Nephron (organoid): Measurements from ENCODE around the gene USP13.

Source experiments
- H3K27ac Mint-ChIP-seq, 3 experiments: 2 replicates each; pipeline ENCODE4 v1.8.0; 2020; ENCODE audit warnings: mixed read lengths in 3 of 3, mild to moderate bottlenecking in 2 of 3, moderate library complexity in 1 of 3
- H3K27me3 Mint-ChIP-seq: 2 replicates; pipeline ENCODE4 v1.8.0; 2021; ENCODE audit warnings: low read depth, mild to moderate bottlenecking, moderate library complexity, mixed read lengths
- H3K36me3 Mint-ChIP-seq: 2 replicates; pipeline ENCODE4 v1.8.0; 2020; ENCODE audit warnings: low read depth, mixed read lengths
- H3K4me1 Mint-ChIP-seq: 2 replicates; pipeline ENCODE4 v1.8.0; 2020; ENCODE audit warnings: mixed read lengths
- H3K4me3 Mint-ChIP-seq, 3 experiments: 2 replicates each; pipeline ENCODE4 v1.8.0; 2020; ENCODE audit warnings: mild to moderate bottlenecking in 3 of 3, mixed read lengths in 3 of 3, moderate library complexity in 2 of 3
- H3K9me3 Mint-ChIP-seq: 2 replicates; pipeline ENCODE4 v1.8.0; 2020; ENCODE audit warnings: mixed read lengths
- TF ChIP-seq, protein P1 (sequence below), 3 experiments: fragments of 200-600 bp; sonication (generic); IDR thresholded peaks; one replicate each; pipeline ENCODE4 v1.5.0; 2021; ENCODE audit warnings: antibody characterized with exemption in 3 of 3; ENCODE audit not compliant: unreplicated experiment in 3 of 3

USP13 gene

GRCh38 chr3:179716811-179717210 lies 64.0 kb downstream of the USP13 start:
- Mint-ChIP-seq H3K9me3 (no peaks in the 10 kb centered on the region), H3K4me3 (no peak overlapping the region), H3K36me3 (peaks cover 28% of the 10 kb centered on the region), H3K27me3 (peaks cover 3% of the 10 kb centered on the region), H3K4me1 (peaks cover 17% of the 10 kb centered on the region), H3K27ac (peak overlapping the region; percentile 16 to 71 (median 63))
- TF ChIP-seq, protein P1, sequence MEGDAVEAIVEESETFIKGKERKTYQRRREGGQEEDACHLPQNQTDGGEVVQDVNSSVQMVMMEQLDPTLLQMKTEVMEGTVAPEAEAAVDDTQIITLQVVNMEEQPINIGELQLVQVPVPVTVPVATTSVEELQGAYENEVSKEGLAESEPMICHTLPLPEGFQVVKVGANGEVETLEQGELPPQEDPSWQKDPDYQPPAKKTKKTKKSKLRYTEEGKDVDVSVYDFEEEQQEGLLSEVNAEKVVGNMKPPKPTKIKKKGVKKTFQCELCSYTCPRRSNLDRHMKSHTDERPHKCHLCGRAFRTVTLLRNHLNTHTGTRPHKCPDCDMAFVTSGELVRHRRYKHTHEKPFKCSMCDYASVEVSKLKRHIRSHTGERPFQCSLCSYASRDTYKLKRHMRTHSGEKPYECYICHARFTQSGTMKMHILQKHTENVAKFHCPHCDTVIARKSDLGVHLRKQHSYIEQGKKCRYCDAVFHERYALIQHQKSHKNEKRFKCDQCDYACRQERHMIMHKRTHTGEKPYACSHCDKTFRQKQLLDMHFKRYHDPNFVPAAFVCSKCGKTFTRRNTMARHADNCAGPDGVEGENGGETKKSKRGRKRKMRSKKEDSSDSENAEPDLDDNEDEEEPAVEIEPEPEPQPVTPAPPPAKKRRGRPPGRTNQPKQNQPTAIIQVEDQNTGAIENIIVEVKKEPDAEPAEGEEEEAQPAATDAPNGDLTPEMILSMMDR (IDR thresholded peaks at IDR 0.05; ENCODE audit: unreplicated experiment in 3 of 3): no peak

DNA sequence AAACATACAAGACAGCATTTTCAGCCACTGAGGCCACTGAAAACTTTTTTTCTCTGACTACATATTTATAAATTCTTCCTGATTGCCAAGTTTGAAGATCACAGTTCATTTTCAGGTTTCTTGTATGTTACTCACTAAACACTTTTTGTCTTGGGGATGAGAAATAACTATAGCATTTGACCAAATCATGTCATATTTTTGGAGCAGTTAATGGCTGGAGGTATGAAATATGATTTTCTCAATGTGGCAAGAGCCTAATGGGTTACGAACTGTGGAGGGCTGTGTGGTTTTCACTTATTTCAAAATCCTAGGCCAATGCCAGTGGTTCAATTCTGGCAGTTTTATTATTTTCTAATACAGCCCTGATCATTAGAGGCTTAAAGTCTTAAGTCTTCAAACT lies 64.4 kb downstream of the USP13 start:
- peaks cover 3% of the 10 kb centered on the region for H3K27me3 Mint-ChIP-seq

DNA sequence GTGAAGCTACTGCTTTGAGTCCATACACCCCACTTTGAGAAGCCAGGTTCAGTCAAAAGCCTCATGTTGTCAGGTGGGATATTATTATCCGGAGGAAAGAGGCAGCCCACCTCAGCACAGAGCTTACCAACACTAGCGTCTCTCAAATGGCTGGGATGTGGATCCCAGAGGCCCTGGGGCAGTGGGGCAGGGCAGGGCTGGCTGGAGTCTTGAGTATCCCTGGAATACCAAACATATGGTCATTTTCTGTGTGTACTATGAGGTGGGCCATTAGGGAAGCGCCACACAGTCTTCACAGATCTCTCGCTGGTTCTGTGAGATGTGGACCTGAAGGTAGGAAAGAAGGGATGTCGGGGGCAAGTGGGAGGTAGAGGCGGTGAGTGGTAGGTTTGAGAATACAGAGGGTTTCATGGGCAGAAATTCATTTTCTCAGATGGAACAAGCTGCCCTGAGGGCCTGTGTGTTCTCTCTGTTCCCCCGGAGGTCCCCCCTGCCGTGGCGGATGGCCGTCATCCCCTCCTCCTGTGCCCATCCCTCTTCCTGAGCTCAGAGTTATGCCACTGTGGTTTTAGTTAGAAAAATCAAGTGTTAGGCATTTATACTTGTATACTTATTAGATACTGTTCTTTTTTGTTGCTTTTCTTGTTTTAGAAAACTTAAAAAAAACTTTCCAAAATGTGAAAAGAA lies 66.4 kb downstream of the USP13 start:
- peaks cover 40% of the 10 kb centered on the region for H3K36me3 Mint-ChIP-seq
- no peak overlapping the region for H3K4me3 Mint-ChIP-seq
- H3K9me3 Mint-ChIP-seq: no peaks in the 10 kb centered on the region
- H3K4me1 Mint-ChIP-seq: peaks cover 9% of the 10 kb centered on the region
- H3K27me3 Mint-ChIP-seq: peaks cover 3% of the 10 kb centered on the region
- H3K27ac Mint-ChIP-seq: no peak overlapping the region
- TF ChIP-seq, protein P1 (IDR thresholded peaks at IDR 0.05; ENCODE audit: unreplicated experiment in 3 of 3): no peak

More for the DNA sequence above, 64.4 kb downstream of the USP13 start:
- Mint-ChIP-seq H3K4me1 (peaks cover 17% of the 10 kb centered on the region), H3K9me3 (no peaks in the 10 kb centered on the region), H3K36me3 (peaks cover 31% of the 10 kb centered on the region), H3K4me3 (no peak overlapping the region), H3K27ac (peak overlapping the region; percentile 16 to 71 (median 63))
- TF ChIP-seq, protein P1 (IDR thresholded peaks at IDR 0.05; ENCODE audit: unreplicated experiment in 3 of 3): no peak

DNA sequence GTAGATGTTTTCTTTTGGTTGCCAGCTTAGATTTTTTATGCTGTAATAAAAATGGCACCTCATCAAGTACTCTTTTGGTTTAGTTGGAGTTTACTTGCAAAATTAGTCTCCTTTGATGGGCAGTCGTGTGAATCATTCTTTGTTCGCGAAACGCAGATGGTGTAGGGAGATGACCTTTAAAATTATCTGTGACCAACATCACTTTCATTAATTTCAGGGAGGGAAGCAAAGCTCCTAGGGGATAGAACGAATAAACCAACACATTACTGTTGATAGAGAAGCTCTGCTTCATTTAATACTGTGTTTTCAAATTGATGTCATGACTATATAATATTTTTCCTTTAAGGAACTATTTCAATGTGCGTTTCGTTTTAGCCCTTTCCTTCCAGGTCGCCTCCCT lies 67.4 kb downstream of the USP13 start:
- no peaks in the 10 kb centered on the region for H3K27me3 Mint-ChIP-seq
- no peaks in the 10 kb centered on the region for H3K9me3 Mint-ChIP-seq
- TF ChIP-seq, protein P1 (IDR thresholded peaks at IDR 0.05; ENCODE audit: unreplicated experiment in 3 of 3): no peak
- H3K4me3 Mint-ChIP-seq: no peak overlapping the region
- no peak overlapping the region for H3K27ac Mint-ChIP-seq
- peaks cover 43% of the 10 kb centered on the region for H3K36me3 Mint-ChIP-seq
- peaks cover 9% of the 10 kb centered on the region for H3K4me1 Mint-ChIP-seq

- Mint-ChIP-seq H3K4me1 (no peaks in the 10 kb centered on the region), H3K27me3 (no peaks in the 10 kb centered on the region), H3K9me3 (peaks cover 7% of the 10 kb centered on the region), H3K27ac (no peak overlapping the region), H3K4me3 (no peak overlapping the region), H3K36me3 (peaks cover 50% of the 10 kb centered on the region)
- TF ChIP-seq, protein P1 (IDR thresholded peaks at IDR 0.05; ENCODE audit: unreplicated experiment in 3 of 3): no peak
Measured at GRCh38 chr3:179723617-179724016, 70.8 kb downstream of the USP13 start.

DNA sequence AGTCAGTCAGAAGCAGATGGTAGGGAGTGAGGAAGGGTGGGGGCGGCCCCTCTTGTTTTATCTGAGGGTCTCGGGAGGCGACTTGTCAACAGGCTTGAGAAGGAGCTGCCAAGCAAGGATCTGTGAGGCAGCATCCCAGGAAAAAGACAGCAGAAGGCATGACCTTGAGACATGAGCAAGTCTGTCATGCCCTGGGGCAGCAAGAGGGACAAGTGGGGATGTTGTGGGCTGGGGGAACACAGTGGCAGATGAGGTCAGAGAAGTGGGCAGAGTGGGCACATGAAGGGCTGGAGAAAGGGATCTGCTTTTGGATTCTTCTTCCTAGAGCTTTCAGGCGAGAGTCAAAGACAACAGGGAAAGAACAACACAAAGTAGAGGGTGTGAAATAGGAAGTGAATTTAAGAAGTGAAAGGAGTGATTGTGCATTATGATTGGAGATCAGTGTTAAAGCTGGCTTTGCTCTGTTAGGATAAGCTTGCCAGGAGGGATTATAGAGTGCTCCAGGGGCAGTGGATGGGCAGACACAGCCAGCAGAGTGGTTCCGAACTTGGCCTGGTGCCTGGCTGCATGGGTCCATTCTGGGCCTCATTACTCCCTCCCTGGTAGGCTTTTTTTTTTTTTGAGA lies 73.3 kb downstream of the USP13 start:
- no peak overlapping the region for H3K4me3 Mint-ChIP-seq
- no peaks in the 10 kb centered on the region for H3K27me3 Mint-ChIP-seq
- H3K27ac Mint-ChIP-seq: no peak overlapping the region
- H3K36me3 Mint-ChIP-seq: peaks cover 49% of the 10 kb centered on the region
- no peaks in the 10 kb centered on the region for H3K4me1 Mint-ChIP-seq
- TF ChIP-seq, protein P1 (IDR thresholded peaks at IDR 0.05; ENCODE audit: unreplicated experiment in 3 of 3): no peak
- H3K9me3 Mint-ChIP-seq: peaks cover 7% of the 10 kb centered on the region
